Activated CD4-positive, CD25-positive, alpha-beta regulatory T cell treated with anti-CD3 and anti-CD28 coated beads, Interleukin-2, amount 50 U/mL, for 16 hours (primary cell): Measurements from ENCODE around the gene PCDHA1.
"Not testable (repeated sequence)": the region's sequence is repeated elsewhere in the genome, so short reads cannot be mapped to it uniquely, and the experiment has no call there.

Experiments
- DNase-seq: peaks from one replicate; pipeline ENCODE4 v3.0.0-alpha.2; 2020; ENCODE audit warnings: low read depth, low spot score

The PCDHA1 gene

GRCh38 chr5:140785905-140786686 is at the start of gene PCDHA1:
TSS of gene PCDHA1 (plus strand) at chr5:140786140.
- DNase-seq, result no peak

- DNase-seq, result no peak
Measured at GRCh38 chr5:140737486-140737885, 48.5 kb upstream of the PCDHA1 start.

DNA sequence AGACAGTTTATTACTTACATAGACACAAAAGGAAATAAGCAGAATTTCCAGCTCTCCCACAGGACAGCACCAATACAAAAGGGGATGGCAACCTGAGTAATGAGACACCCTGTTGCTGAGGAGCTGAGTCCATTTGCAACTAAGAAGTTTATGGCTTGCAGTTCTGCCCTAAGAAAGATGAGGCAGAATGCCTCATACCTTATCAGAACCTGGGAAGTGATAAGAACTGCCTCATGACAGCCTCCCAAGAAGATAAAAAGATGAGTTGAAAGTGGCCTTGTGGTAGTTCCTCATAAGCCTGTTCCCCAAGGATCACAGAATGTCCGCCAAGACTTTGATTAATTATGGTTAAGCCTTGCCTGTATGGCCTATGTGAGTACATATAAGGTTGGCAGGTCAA is 44.0 kb upstream of the PCDHA1 start:
- no peak for DNase-seq

DNA sequence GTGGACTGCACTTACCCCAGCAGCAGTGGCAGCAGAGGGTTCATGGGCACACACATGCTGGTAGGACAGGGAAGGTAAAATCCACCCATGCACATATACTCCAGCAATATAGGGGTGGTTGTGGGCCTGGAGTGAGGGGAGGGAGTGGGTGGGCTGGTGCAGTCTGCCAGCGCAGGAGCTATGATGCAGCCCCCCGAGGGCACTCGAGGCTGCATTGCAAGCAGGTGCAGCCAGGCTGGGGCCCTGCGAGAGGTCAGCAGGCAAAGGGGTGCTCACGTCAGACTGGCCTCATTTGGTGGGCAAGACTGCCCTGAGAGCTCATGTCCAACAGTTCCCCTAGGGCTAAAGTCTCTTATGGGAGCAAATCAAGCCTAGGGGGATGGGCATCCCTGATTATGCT is 32.4 kb upstream of the PCDHA1 start:
- DNase-seq, result no peak

GRCh38 chr5:140764177-140764973 is 21.6 kb upstream of the PCDHA1 start:
- DNase-seq, result no peak

DNA sequence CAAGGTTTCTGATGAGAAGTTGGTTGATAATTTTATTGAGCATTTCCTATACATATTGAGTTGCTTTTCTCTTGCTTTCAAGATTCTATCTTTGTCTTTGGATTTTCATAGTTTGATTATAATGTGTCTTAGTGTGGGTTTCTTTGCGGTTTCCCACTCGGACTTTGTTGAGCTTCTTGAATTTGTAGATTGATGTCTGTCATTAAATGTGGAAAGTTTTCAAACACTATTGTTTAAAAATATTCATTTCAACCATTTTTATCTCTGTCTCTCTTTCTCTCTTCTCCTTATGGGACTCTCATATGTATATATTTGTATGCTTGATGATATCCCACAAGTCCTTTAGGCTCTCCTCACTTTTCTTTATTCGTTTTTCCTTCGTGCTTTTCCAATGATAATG is 18.5 kb upstream of the PCDHA1 start:
- DNase-seq, result no peak

DNA sequence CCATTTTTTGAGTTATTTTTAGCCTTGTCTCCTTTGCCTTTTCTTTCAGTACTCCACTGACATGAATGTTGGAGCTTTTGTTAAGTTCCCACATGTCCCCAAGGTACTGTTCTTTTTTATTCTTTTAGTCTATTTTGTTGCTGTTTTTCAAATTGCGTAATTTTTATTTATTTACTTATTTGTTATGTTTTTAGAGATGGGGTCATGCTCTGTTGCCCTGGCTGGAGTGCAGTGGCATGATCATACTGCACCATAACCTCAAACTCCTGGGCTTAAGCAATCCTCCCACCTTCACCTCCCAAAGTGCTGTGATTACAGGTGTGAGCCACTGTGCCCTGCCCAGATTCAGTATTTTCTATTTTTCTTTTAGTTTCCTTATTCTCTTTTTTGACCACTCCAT is 5.4 kb upstream of the PCDHA1 start:
- DNase-seq, result no peak

- DNase-seq, result not testable (repeated sequence)
Measured at GRCh38 chr5:140787422-140787821, 1.5 kb downstream of the PCDHA1 start.

DNA sequence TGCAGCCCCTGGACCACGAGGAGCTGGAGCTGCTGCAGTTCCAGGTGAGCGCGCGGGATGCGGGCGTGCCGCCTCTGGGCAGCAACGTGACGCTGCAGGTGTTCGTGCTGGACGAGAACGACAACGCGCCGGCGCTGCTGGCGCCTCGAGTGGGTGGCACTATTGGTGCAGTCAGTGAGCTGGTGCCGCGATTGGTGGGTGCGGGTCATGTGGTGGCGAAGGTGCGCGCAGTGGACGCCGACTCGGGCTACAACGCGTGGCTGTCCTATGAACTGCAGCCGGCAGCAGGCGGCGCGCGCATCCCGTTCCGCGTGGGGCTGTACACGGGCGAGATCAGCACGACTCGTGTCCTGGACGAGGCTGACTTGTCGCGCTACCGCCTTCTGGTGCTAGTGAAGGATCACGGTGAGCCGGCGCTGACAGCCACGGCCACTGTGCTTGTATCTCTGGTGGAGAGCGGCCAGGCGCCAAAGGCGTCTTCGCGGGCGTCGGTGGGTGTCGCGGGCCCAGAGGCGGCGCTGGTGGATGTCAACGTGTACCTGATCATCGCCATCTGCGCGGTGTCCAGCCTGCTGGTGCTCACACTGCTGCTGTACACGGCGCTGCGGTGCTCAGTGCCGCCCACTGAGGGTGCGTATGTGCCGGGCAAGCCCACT is 2.0 kb downstream of the PCDHA1 start:
- DNase-seq, result not testable (repeated sequence)

DNA sequence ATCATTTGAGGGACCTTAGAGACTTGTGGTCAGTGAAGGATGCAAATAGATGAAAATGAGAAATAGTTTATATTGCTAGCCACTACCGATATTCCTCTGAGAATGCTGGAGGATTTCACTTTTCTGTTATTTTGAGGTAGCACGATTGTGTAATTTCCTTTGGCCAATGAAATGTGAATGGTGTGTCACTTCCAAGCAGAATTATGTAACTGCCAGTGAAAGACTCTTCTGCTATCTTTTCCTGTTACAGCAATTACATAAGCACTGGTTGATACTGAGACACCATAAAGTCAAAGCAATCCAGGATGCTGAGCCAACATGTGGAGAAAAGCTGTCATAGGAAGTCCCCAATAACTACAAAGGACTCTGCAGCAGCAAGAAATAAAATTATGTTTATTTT is 5.1 kb downstream of the PCDHA1 start:
- DNase-seq, result no peak

DNA sequence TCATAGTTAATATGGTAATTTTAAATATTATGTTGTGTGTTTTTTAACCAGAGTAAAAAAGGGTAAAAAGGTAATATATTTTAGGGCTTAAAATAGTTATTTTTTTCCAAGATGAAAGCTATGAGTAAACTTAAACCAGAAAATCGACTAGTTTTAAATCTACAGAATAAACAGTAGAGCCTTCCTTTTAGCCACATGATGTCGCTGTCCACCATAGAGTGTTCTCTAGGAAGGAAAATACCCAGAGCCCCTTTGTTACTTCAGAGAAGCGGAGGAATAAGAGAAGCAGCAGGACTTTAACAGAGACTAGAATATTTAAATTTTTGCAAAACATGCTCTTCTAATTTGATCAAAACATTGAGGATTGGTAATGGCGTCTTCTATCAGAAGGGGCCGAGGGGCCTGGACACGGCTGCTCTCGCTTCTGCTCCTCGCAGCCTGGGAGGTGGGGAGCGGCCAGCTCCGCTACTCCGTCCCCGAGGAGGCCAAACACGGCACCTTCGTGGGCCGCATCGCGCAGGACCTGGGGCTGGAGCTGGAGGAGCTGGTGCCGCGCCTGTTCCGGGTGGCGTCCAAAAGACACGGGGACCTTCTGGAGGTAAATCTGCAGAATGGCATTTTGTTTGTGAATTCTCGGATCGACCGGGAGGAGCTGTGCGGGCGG is 8.8 kb downstream of the PCDHA1 start, which contains the start of gene PCDHA2:
PCDHA2 (plus strand) TSS at position 258 of the 664 bp plus-strand sequence.
- no peak for DNase-seq

GRCh38 chr5:140795259-140795641 is 9.3 kb downstream of the PCDHA1 start:
- DNase-seq, result no peak

- DNase-seq, result not testable (repeated sequence)
Measured at GRCh38 chr5:140796072-140796717, 10.3 kb downstream of the PCDHA1 start.

DNA sequence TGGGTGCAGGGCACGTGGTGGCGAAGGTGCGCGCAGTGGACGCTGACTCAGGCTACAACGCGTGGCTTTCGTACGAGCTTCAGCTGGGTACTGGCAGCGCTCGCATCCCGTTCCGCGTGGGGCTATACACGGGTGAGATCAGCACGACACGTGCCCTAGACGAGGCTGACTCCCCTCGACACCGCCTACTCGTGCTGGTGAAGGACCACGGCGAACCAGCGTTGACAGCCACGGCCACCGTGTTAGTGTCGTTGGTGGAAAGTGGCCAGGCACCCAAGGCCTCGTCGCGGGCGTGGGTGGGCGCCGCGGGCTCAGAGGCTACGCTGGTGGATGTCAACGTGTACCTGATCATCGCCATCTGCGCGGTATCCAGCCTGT is 10.8 kb downstream of the PCDHA1 start:
- no peak for DNase-seq

GRCh38 chr5:140800816-140801493 is 15.0 kb downstream of the PCDHA1 start, which contains the start of gene PCDHA3:
TSS of gene PCDHA3 (plus strand) at chr5:140801057.
- no peak for DNase-seq

- no peak for DNase-seq
Measured at GRCh38 chr5:140801494-140801841, 15.5 kb downstream of the PCDHA1 start.

GRCh38 chr5:140802381-140802780 is 16.4 kb downstream of the PCDHA1 start:
- not testable (repeated sequence) for DNase-seq

DNA sequence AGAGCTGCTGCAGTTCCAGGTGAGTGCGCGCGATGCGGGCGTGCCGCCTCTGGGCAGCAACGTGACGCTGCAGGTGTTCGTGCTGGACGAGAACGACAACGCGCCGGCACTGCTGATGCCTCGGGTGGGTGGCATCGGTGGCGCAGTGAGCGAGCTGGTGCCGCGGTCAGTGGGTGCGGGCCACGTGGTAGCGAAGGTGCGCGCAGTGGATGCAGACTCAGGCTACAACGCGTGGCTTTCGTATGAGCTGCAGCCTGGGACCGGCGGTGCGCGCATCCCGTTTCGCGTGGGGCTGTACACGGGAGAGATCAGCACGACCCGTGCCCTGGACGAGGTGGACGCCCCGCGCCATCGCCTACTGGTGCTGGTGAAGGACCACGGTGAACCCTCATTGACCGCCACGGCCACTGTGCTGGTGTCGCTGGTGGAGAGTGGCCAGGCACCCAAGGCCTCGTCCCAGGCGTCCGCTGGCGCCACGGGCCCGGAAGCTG is 16.9 kb downstream of the PCDHA1 start:
- no peak for DNase-seq

DNA sequence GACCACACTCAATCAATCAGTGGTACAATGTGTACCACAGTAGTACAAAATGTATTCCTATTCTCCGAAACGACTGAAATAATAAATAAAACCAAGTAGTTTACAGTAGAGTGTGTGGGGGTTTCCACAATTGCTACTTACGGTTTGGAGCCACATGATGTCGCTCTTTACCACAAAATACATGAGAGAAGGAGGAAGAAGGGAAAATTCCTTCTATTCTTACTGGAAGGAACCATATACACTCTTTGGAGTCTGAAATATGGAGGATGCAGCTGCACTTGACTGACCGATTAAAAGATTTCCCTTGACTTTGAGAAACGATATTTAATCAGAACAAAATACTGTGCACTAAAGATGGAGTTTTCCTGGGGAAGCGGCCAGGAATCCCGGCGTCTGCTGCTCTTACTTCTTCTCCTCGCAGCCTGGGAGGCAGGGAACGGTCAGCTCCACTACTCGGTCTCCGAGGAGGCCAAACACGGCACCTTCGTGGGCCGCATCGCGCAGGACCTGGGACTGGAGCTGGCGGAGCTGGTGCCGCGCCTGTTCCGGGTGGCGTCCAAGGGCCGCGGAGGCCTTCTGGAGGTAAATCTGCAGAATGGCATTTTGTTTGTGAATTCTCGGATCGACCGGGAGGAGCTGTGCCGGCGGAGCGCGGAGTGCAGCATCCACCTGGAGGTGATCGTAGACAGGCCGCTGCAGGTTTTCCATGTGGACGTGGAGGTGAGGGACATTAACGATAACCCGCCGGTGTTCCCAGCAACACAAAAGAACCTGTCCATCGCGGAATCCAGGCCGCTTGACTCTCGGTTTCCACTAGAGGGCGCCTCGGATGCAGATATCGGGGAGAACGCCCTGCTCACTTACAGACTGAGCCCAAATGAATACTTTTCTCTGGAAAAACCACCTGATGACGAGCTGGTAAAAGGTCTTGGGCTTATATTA is 21.2 kb downstream of the PCDHA1 start, which contains the start of gene PCDHA4:
PCDHA4 (plus strand) TSS at position 235 of the 942 bp plus-strand sequence.
- DNase-seq, result no peak
